ENCODE results near the gene RBP5.

GRCh38 chr12:7142809-7143465 lies 14.2 kb upstream of the RBP5 start:
- TF ChIP-seq TAF1 (IDR thresholded peaks at IDR 0.05; ENCODE audit: low read depth) (no peak), RAD21 (IDR thresholded peaks at IDR 0.05; ENCODE audit: low read depth) (no peak), USF1 (IDR thresholded peaks at IDR 0.05) (no peak), TEAD4 (IDR thresholded peaks at IDR 0.05) (no peak), CREB1 (IDR thresholded peaks at IDR 0.05; ENCODE audit: low read depth) (no peak), EP300 (IDR thresholded peaks at IDR 0.05; ENCODE audit: borderline replicate concordance) (no peak), REST (IDR thresholded peaks at IDR 0.05; ENCODE audit: low read depth) (no peak), CEBPB (IDR thresholded peaks at IDR 0.05) (no peak), MAX (IDR thresholded peaks at IDR 0.05) (no peak), ZBTB7A (IDR thresholded peaks at IDR 0.05; ENCODE audit: low read depth) (no peak), FOXM1 (IDR thresholded peaks at IDR 0.05; ENCODE audit: borderline replicate concordance, low read depth) (no peak), YY1 (IDR thresholded peaks at IDR 0.05; ENCODE audit: low read depth) (no peak)

Measured in Ishikawa (cell line).